ENCODE measurements around the gene GHSR. TPM values are rescaled to one million over a fixed set of nuclear protein-coding genes. Genes with fewer than 3 reads are reported as not detected.

The GHSR gene
- total and polyA plus RNA-seq, 2 experiments from 2014 or later: not detected

- Histone ChIP-seq H3K27me3 (peaks cover 18% of the 10 kb centered on the region), H3K9me3 (ENCODE audit: low read depth) (no peaks in the 10 kb centered on the region), H3K4me3 (no peak overlapping the region), H3K4me1 (ENCODE audit: low read depth) (no peaks in the 10 kb centered on the region), H3K36me3 (no peaks in the 10 kb centered on the region), H3K27ac (no peak overlapping the region)
- TF ChIP-seq CTCF (IDR thresholded peaks at IDR 0.05; ENCODE audit: low read depth, low read length): no peak
- no peak for DNase-seq (ENCODE audit: low read depth in 1 of 2, low spot score in 1 of 2)
Observed at GRCh38 chr3:172438186-172438585, 10.1 kb downstream of the GHSR start.

GRCh38 chr3:172437713-172438112 is 10.5 kb downstream of the GHSR start:
- no peak for DNase-seq (ENCODE audit: low read depth in 1 of 2, low spot score in 1 of 2)
- H3K4me3 ChIP-seq: no peak overlapping the region
- TF ChIP-seq CTCF (IDR thresholded peaks at IDR 0.05; ENCODE audit: low read depth, low read length): no peak
- H3K4me1 ChIP-seq (ENCODE audit: low read depth): no peaks in the 10 kb centered on the region
- H3K9me3 ChIP-seq (ENCODE audit: low read depth): no peaks in the 10 kb centered on the region
- peaks cover 13% of the 10 kb centered on the region for H3K27me3 ChIP-seq
- no peaks in the 10 kb centered on the region for H3K36me3 ChIP-seq
- no peak overlapping the region for H3K27ac ChIP-seq

- Histone ChIP-seq H3K27me3 (no peaks in the 10 kb centered on the region), H3K4me3 (no peak overlapping the region), H3K27ac (no peak overlapping the region), H3K4me1 (ENCODE audit: low read depth) (no peaks in the 10 kb centered on the region), H3K9me3 (ENCODE audit: low read depth) (no peaks in the 10 kb centered on the region), H3K36me3 (no peaks in the 10 kb centered on the region)
- no peak for TF ChIP-seq CTCF (IDR thresholded peaks at IDR 0.05; ENCODE audit: low read depth, low read length)
- no peak for DNase-seq (ENCODE audit: low read depth in 1 of 2, low spot score in 1 of 2)
Observed at GRCh38 chr3:172415323-172415722, 32.9 kb downstream of the GHSR start.

GRCh38 chr3:172411478-172411947 is 36.7 kb downstream of the GHSR start:
- no peaks in the 10 kb centered on the region for H3K27me3 ChIP-seq
- no peak overlapping the region for H3K4me3 ChIP-seq
- TF ChIP-seq CTCF (IDR thresholded peaks at IDR 0.05; ENCODE audit: low read depth, low read length): no peak
- no peaks in the 10 kb centered on the region for H3K4me1 ChIP-seq (ENCODE audit: low read depth)
- DNase-seq (ENCODE audit: low read depth in 1 of 2, low spot score in 1 of 2): no peak
- H3K9me3 ChIP-seq (ENCODE audit: low read depth): no peaks in the 10 kb centered on the region
- H3K27ac ChIP-seq: no peak overlapping the region
- H3K36me3 ChIP-seq: no peaks in the 10 kb centered on the region

- no peaks in the 10 kb centered on the region for H3K4me1 ChIP-seq (ENCODE audit: low read depth)
- no peak overlapping the region for H3K27ac ChIP-seq
- no peaks in the 10 kb centered on the region for H3K36me3 ChIP-seq
- no peak for TF ChIP-seq CTCF (IDR thresholded peaks at IDR 0.05; ENCODE audit: low read depth, low read length)
- no peaks in the 10 kb centered on the region for H3K27me3 ChIP-seq
- no peaks in the 10 kb centered on the region for H3K9me3 ChIP-seq (ENCODE audit: low read depth)
- no peak for DNase-seq (ENCODE audit: low read depth in 1 of 2, low spot score in 1 of 2)
- no peak overlapping the region for H3K4me3 ChIP-seq
Observed at GRCh38 chr3:172410702-172411477, 37.4 kb downstream of the GHSR start.

All from cardiac muscle cell (in vitro differentiated cells and primary cell).